Skeletal muscle tissue (tissue), 4 donors: ENCODE measurements around the gene DSTN. TPM values are rescaled to one million over a fixed set of nuclear protein-coding genes. Genes with fewer than 3 reads are reported as not detected.

Experiments
- H3K27ac ChIP-seq: one replicate; pipeline ENCODE4 v1.7.0; 2013; ENCODE audit warnings: mild to moderate bottlenecking, low read depth, low read length, inconsistent platforms
- H3K27me3 ChIP-seq, 3 donors: one replicate each; pipeline ENCODE4 v1.7.0; 2013; ENCODE audit warnings: low read length in 3 of 3; ENCODE audit not compliant: control insufficient read depth in 3 of 3, insufficient read depth in 3 of 3
- H3K36me3 ChIP-seq, 3 donors: one replicate each; pipeline ENCODE4 v1.7.0; 2013; ENCODE audit warnings: low read length in 3 of 3; ENCODE audit not compliant: control insufficient read depth in 3 of 3, insufficient read depth in 3 of 3
- H3K4me1 ChIP-seq, 3 donors: one replicate each; pipeline ENCODE4 v1.7.0; 2013; ENCODE audit warnings: low read length in 3 of 3, mild to moderate bottlenecking in 3 of 3; ENCODE audit not compliant: control insufficient read depth in 3 of 3, insufficient read depth in 3 of 3
- H3K4me3 ChIP-seq, 3 donors: one replicate each; pipeline ENCODE4 v1.7.0; 2013; ENCODE audit warnings: low read length in 3 of 3
- H3K9ac ChIP-seq, 3 donors: one replicate each; pipeline ENCODE4 v1.7.0; 2013; ENCODE audit warnings: low read length in 3 of 3, mild to moderate bottlenecking in 3 of 3, moderate library complexity in 2 of 3, low read depth in 1 of 3
- H3K9me3 ChIP-seq, 3 donors: one replicate each; pipeline ENCODE4 v1.7.0; 2013; ENCODE audit warnings: low read length in 3 of 3; ENCODE audit not compliant: control insufficient read depth in 3 of 3
- total RNA-seq: library from RNA; depleted of rRNA; stranded (reverse); fragments of >200 nt; gene quantifications from one replicate; pipeline ENCODE4 v1.2.3, GENCODE V29; 2014
- donor health status: Osteomylitis.

The DSTN gene
- total RNA-seq, 1 donor from 2014 or later: 104 TPM

DNA sequence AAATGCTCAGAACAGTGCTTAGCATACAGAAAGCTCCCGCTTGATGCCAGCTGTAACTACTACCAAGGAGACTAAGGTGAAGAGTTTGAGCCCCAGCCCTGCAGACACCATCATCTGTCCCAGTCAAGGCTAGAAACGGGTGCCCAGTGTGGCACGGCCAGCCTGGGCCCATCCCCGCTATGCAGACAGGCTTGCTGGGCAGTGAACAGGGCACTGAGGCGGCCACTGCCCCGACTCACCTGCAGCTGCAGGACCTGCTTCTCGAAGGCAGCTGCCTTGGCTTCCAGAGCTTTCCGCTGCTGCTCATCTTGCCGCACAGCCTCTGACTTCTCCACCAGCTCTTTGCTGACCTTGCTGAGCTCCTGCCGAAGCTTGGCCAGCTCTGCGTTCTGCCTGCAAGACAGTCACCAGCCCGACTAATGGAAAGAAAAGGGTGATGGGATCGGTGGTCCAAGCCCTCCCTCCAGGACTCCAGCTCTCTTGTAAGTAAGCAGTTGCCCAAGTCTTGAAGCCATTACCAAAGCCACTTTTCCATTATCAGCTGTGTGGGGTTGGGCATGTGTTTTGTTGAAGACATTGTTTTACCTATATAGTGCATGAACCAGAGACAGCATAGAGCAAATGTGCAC is 63.5 kb downstream of the DSTN start:
- H3K27ac ChIP-seq: no peak overlapping the region
- no peaks in the 10 kb centered on the region for H3K27me3 ChIP-seq
- no peak overlapping the region for H3K4me3 ChIP-seq
- H3K36me3 ChIP-seq: peaks cover 33 to 53% (median 50%) of the 10 kb centered on the region in 3 donors
- H3K4me1 ChIP-seq: peaks cover 28 to 41% (median 35%) of the 10 kb centered on the region in 3 donors
- H3K9ac ChIP-seq: no peak overlapping the region
- H3K9me3 ChIP-seq: no peaks in the 10 kb centered on the region

DNA sequence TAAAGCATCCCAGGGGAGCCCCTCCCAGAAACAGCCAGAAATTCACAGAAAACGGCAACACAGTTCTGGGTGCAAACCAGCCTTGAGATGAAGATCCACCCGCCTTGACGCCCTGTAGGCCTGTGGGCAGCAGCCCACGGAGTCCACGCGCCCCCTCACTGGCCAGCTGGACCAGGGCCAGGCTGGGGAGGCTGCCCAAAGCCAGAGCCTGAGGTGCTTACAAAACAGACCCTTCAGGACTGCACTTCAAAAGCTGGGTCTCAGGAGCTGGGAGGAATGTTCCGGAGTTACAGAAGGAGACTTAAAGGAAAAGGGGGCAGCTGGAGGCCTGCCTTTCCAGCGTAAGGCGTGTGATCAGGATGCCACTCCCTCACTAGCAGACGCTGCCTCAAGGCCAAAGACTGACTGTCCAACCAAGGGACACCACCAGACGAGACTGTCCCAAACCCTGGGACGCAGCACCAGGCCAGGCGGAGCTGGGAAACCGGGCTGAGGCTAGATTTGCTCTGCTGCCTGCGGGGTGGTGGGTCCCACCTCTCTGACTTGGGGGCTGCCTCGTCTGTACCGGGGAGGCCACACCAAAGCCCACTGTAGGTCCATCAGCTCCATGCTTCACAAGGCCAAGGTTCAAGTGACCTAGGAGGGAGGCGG is 64.1 kb downstream of the DSTN start:
- Histone ChIP-seq H3K36me3 (peaks cover 36 to 51% (median 49%) of the 10 kb centered on the region in 3 donors), H3K9ac (no peak overlapping the region), H3K4me3 (no peak overlapping the region), H3K4me1 (peaks cover 33 to 41% (median 39%) of the 10 kb centered on the region in 3 donors), H3K9me3 (no peaks in the 10 kb centered on the region), H3K27me3 (no peaks in the 10 kb centered on the region), H3K27ac (peak overlapping the region; percentile 62)

DNA sequence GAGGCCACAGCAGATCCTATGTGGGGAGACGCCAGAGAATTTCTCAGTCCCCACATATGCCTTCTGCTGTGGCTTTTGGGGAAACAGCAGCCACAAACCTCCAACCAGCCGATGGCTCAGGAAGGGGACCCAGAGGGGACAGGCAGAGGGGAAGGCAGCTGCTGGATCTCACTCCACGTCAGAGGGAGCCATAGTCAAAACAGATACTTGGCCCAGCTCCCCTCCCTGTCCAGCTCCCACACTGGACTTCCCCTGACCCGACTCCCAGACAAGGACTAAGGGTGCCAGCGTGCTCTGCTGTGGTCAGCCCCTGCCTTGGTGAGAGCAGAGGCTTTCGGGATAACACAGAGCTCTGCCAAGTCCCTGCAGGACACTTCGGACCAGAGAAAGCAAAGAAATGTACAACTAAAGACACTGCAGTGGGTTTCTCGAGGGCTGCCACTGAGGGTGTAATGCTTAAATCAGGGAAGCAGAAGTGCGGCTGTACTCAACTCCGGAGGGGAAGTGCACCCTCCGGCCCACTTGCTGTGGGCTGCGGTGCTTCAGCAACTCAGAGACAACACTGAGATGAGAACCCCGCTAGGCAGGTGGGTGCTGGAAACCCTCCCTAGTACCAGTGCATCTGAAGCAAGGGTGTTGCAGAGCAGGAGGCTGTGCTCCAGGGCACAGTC is 64.9 kb downstream of the DSTN start:
- H3K27me3 ChIP-seq: no peaks in the 10 kb centered on the region
- H3K9me3 ChIP-seq: no peaks in the 10 kb centered on the region
- H3K4me1 ChIP-seq: peaks cover 34 to 41% (median 41%) of the 10 kb centered on the region in 3 donors
- H3K9ac ChIP-seq: no peak overlapping the region
- no peak overlapping the region for H3K4me3 ChIP-seq
- H3K27ac ChIP-seq: peak overlapping the region; percentile 62
- H3K36me3 ChIP-seq: peaks cover 36 to 47% (median 45%) of the 10 kb centered on the region in 3 donors

DNA sequence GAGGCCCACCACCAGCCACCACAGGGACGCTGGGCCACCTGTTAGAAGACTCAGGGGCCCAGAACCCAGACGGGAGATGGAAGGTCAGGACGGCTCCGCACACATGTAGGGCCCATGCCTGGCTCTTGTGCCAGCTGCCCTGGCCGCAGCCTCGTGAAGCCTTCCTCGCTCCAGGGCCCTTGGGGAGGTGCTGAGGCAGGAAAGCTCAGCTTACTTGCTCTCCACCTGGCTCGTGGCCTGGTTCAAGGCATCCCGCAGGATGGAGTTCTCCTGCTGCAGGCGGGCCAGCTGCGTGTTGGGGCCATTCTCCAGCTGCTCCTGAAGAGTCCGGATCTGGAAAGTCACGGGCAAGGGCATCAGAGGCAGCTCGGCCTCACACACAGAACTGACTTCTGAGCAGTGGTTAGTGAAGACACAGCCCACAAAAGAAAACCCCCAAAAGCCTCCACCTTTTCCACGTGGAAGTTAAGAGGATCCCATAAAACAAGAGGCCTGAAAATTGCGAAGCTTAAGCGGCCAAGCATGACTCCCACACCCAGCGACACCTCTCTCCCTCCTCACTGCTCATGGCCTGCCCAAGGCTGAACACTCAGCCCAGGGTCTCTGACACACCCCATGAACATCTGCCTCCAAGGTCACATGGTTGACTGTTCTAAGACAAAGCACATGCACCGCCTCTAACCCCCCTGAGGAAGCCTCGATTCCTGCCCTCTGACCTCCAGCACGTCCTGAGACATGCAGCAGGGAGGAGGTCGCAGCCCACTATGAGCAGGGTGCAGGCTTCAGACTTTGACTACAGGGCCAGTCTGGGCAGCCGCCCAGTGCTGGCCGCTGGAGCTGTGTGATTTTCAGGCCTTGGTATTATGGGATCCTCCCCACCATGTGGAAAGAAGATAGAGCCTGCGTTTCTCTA is 65.7 kb downstream of the DSTN start:
- H3K9ac ChIP-seq: no peak overlapping the region
- H3K27ac ChIP-seq: peak overlapping the region; percentile 56
- peaks cover 34 to 41% (median 41%) of the 10 kb centered on the region in 3 donors for H3K4me1 ChIP-seq
- peaks cover 33 to 55% (median 40%) of the 10 kb centered on the region in 3 donors for H3K36me3 ChIP-seq
- H3K9me3 ChIP-seq: no peaks in the 10 kb centered on the region
- no peak overlapping the region for H3K4me3 ChIP-seq
- H3K27me3 ChIP-seq: no peaks in the 10 kb centered on the region

DNA sequence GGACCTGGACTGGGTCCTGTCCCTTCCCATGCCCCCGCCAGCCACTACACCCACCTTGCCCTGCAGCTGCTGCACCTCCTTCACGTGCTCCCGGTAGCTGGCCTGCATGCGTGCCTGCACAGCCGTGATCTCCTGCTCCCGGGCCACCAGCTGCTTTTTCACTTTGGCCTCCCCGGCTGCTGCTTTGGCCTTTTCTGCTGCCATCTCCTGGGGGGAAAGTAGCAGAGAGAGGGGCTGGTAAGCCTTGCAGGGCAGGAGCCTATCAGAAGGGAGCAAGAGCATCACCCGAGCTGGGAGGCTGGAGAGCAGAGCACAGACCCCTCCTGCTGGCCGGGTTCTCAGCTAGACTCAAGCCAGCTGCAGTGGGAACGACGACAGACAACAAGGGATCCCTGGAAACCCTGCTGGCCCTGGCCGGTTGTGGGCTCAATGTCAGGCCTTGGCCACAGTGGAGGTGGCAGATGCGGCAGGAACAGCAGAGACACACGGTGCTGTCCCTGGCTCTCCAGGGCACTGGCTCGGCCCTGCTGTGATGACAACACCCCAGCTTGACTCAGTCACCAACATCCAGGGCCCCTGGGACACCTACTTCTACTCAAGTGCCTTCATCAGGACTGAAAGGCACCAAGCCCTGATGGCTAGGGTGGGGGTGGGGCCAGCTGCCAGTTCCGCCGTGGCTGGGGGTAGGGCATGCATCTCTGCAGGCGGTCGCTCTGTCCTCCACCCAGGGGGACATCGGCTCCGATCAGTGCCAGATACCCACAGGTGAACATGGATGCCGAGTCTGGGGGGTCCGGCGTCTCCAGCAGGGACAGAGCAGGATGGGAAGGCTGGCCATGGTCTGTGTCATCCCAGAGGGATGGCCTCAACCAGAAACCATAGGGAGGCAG is 66.9 kb downstream of the DSTN start:
- peaks cover 38 to 59% (median 38%) of the 10 kb centered on the region in 3 donors for H3K36me3 ChIP-seq

DNA sequence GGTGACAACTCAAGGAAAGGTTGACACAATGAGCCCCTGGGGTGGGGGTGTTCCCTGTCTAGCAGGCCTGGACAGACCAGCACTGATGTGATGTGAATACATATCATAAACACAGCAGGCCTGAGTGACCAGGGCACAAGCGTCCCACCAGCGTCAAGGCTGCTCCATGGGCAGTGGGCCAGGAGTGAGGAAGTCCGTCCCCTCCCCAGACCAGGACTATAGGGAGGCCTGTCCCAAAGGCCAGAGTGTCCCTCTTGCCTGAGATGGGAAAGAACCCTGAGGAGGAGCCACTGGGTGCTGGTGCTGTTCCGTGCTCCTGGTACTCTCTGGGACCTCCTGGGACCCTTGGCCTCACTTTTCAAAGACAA is 67.5 kb downstream of the DSTN start:
- Histone ChIP-seq H3K9ac (peak overlapping the region in 1 of 3 donors; percentile 50), H3K36me3 (peaks cover 34 to 56% (median 36%) of the 10 kb centered on the region in 3 donors), H3K27ac (no peak overlapping the region)

More for the DNA sequence above, 66.9 kb downstream of the DSTN start:
- Histone ChIP-seq H3K27me3 (no peaks in the 10 kb centered on the region), H3K4me3 (no peak overlapping the region), H3K9ac (peak overlapping the region in 1 of 3 donors; percentile 50), H3K27ac (no peak overlapping the region), H3K4me1 (peaks cover 43 to 48% (median 48%) of the 10 kb centered on the region in 3 donors), H3K9me3 (no peaks in the 10 kb centered on the region)

DNA sequence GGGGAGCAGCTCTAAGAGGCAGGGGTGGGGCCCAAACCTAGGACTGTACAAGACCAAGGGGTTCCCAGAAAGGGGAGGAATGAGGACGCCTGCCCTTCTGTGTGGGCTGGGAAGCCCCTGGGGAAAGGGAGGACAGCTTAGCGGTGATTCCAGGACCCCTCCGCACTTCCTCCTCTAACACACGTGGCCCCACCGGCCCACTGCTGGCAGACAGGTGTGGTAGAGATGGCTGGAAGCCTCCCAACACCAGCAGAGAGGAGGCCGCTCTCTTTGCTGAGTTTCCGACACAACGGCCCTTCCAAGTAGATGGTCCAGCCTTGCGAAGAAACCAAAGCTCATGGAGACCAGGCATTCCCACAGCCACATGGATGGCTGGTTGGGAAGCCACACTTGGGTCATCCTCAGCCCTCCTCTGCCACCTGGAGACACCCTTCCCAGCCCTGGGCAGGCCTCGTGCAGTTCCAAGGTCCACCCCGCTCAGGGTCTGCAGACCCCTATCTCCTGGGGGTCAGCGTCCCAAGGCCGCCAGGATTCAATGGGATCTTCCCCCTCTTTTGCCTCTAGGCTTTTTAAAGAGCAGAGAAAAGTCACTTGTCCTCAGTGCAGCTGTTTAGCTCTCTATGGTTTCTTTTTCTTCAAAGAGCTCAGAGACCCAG is 68.2 kb downstream of the DSTN start:
- H3K36me3 ChIP-seq: peaks cover 26 to 53% (median 29%) of the 10 kb centered on the region in 3 donors
- H3K27ac ChIP-seq: no peak overlapping the region
- H3K4me3 ChIP-seq: no peak overlapping the region
- peaks cover 57 to 62% (median 62%) of the 10 kb centered on the region in 3 donors for H3K4me1 ChIP-seq
- H3K9ac ChIP-seq: no peak overlapping the region
- no peaks in the 10 kb centered on the region for H3K27me3 ChIP-seq
- H3K9me3 ChIP-seq: no peaks in the 10 kb centered on the region

More for the DNA sequence above, 67.5 kb downstream of the DSTN start:
- Histone ChIP-seq H3K4me1 (peaks cover 50 to 55% (median 55%) of the 10 kb centered on the region in 3 donors), H3K9me3 (no peaks in the 10 kb centered on the region), H3K27me3 (no peaks in the 10 kb centered on the region), H3K4me3 (no peak overlapping the region)

DNA sequence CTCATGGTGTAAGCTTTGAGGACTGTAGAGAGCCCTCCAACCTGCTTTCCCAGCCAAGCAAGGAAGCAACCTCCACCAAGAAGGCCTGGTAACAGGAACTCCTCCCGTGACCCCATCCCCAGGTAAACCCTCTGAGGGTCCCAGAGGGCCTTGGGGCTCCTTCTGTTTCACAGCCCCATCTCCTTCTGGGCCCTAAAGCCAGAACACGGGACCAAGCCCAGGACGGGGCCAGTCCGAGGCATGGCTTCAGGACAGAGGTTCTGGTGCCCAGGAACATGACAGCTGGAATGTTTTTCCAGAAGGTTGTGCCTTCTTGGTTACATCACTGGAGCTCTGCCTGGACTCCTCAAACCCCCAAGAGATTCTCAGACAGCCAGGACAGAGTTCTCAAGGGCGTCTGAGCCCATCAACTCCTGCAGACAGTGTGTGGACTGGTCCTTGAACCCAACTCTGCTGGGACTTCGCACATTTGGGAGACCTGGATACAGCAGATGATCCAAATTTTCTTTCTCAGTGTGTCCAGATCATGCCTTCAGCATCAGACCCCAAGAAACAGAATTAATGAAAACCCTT is 69.0 kb downstream of the DSTN start:
- no peak overlapping the region for H3K4me3 ChIP-seq
- peaks cover 18 to 45% (median 25%) of the 10 kb centered on the region in 3 donors for H3K36me3 ChIP-seq
- peak overlapping the region in 1 of 3 donors; percentile 21 for H3K9ac ChIP-seq
- no peaks in the 10 kb centered on the region for H3K27me3 ChIP-seq
- no peaks in the 10 kb centered on the region for H3K9me3 ChIP-seq
- peaks cover 65 to 70% (median 69%) of the 10 kb centered on the region in 3 donors for H3K4me1 ChIP-seq
- no peak overlapping the region for H3K27ac ChIP-seq
